GM19438 (cell line): Measurements from ENCODE around the gene GFRA1.
"Not testable (repeated sequence)": the region's sequence is repeated elsewhere in the genome, so short reads cannot be mapped to it uniquely, and the experiment has no call there.

Experiments used
- ATAC-seq: cut with Tn5 transposase; IDR thresholded peaks from one replicate; pipeline ENCODE4 v1.9.1; 2021; ENCODE audit warnings: low read depth; ENCODE audit not compliant: unreplicated experiment

GFRA1 gene

GRCh38 chr10:116079355-116079754 lies 193.7 kb downstream of the GFRA1 start:
- ATAC-seq, result no peak

GRCh38 chr10:116076621-116077020 lies 196.4 kb downstream of the GFRA1 start:
- no peak for ATAC-seq

GRCh38 chr10:116073510-116073909 lies 199.5 kb downstream of the GFRA1 start:
- no peak for ATAC-seq

GRCh38 chr10:116073001-116073400 lies 200.0 kb downstream of the GFRA1 start:
- ATAC-seq, result no peak

GRCh38 chr10:116071453-116072148 lies 201.4 kb downstream of the GFRA1 start:
- no peak for ATAC-seq

GRCh38 chr10:116070743-116071320 lies 202.2 kb downstream of the GFRA1 start:
- no peak for ATAC-seq

GRCh38 chr10:116069856-116070255 lies 203.2 kb downstream of the GFRA1 start:
- ATAC-seq, result no peak

- no peak for ATAC-seq
Measured at GRCh38 chr10:116067825-116068224, 205.2 kb downstream of the GFRA1 start.

- ATAC-seq, result no peak
Measured at GRCh38 chr10:116063107-116063506, 209.9 kb downstream of the GFRA1 start.

GRCh38 chr10:116060864-116061263 lies 212.1 kb downstream of the GFRA1 start:
- no peak for ATAC-seq

- no peak for ATAC-seq
Measured at GRCh38 chr10:116059320-116059719, 213.7 kb downstream of the GFRA1 start.

GRCh38 chr10:116056445-116057293 lies 216.3 kb downstream of the GFRA1 start:
- ATAC-seq, result no peak

- ATAC-seq, result no peak
Measured at GRCh38 chr10:116055917-116056252, 217.1 kb downstream of the GFRA1 start.

- ATAC-seq, result no peak
Measured at GRCh38 chr10:116055252-116055916, 217.6 kb downstream of the GFRA1 start.

- ATAC-seq, result no peak
Measured at GRCh38 chr10:116053910-116054309, 219.1 kb downstream of the GFRA1 start.

- not testable (repeated sequence) for ATAC-seq
Measured at GRCh38 chr10:116053009-116053730, 219.8 kb downstream of the GFRA1 start.

GRCh38 chr10:116052522-116052921 lies 220.5 kb downstream of the GFRA1 start:
- ATAC-seq, result not testable (repeated sequence)

GRCh38 chr10:116049974-116050304 lies 223.1 kb downstream of the GFRA1 start:
- no peak for ATAC-seq

- no peak for ATAC-seq
Measured at GRCh38 chr10:116049158-116049973, 223.6 kb downstream of the GFRA1 start.
